ENCODE measurements around the gene COG7. TPM values are rescaled to one million over a fixed set of nuclear protein-coding genes. Genes with fewer than 3 reads are reported as not detected.

COG7 gene
- total RNA-seq, 6 experiments from 2014 or later, result 17.7 to 21.2 (median 19.7) TPM

GRCh38 chr16:23377071-23377931 is 75.7 kb downstream of the COG7 start:
- H3K9me3 Mint-ChIP-seq, result no peaks in the 10 kb centered on the region
- H3K27ac Mint-ChIP-seq, result no peak overlapping the region
- peaks cover 4% of the 10 kb centered on the region; the same call in 1 of the 2 replicates for H3K27me3 Mint-ChIP-seq (ENCODE audit: insufficient read depth)
- no peaks in the 10 kb centered on the region for H3K36me3 Mint-ChIP-seq (ENCODE audit: low read depth)
- no peaks in the 10 kb centered on the region for H3K4me1 Mint-ChIP-seq (ENCODE audit: low read depth)
- TF ChIP-seq, protein P1, sequence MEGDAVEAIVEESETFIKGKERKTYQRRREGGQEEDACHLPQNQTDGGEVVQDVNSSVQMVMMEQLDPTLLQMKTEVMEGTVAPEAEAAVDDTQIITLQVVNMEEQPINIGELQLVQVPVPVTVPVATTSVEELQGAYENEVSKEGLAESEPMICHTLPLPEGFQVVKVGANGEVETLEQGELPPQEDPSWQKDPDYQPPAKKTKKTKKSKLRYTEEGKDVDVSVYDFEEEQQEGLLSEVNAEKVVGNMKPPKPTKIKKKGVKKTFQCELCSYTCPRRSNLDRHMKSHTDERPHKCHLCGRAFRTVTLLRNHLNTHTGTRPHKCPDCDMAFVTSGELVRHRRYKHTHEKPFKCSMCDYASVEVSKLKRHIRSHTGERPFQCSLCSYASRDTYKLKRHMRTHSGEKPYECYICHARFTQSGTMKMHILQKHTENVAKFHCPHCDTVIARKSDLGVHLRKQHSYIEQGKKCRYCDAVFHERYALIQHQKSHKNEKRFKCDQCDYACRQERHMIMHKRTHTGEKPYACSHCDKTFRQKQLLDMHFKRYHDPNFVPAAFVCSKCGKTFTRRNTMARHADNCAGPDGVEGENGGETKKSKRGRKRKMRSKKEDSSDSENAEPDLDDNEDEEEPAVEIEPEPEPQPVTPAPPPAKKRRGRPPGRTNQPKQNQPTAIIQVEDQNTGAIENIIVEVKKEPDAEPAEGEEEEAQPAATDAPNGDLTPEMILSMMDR (IDR thresholded peaks at IDR 0.05), result no peak
- DNase-seq, result no peak
- no peak overlapping the region for H3K4me3 Mint-ChIP-seq

- Mint-ChIP-seq H3K4me3 (no peak overlapping the region), H3K36me3 (ENCODE audit: low read depth) (no peaks in the 10 kb centered on the region), H3K27ac (no peak overlapping the region), H3K9me3 (no peaks in the 10 kb centered on the region), H3K27me3 (ENCODE audit: insufficient read depth) (peaks cover 5% of the 10 kb centered on the region), H3K4me1 (ENCODE audit: low read depth) (no peaks in the 10 kb centered on the region)
- DNase-seq, result no peak
- TF ChIP-seq, protein P1 (IDR thresholded peaks at IDR 0.05), result no peak
Measured at GRCh38 chr16:23375643-23376042, 77.3 kb downstream of the COG7 start.

DNA sequence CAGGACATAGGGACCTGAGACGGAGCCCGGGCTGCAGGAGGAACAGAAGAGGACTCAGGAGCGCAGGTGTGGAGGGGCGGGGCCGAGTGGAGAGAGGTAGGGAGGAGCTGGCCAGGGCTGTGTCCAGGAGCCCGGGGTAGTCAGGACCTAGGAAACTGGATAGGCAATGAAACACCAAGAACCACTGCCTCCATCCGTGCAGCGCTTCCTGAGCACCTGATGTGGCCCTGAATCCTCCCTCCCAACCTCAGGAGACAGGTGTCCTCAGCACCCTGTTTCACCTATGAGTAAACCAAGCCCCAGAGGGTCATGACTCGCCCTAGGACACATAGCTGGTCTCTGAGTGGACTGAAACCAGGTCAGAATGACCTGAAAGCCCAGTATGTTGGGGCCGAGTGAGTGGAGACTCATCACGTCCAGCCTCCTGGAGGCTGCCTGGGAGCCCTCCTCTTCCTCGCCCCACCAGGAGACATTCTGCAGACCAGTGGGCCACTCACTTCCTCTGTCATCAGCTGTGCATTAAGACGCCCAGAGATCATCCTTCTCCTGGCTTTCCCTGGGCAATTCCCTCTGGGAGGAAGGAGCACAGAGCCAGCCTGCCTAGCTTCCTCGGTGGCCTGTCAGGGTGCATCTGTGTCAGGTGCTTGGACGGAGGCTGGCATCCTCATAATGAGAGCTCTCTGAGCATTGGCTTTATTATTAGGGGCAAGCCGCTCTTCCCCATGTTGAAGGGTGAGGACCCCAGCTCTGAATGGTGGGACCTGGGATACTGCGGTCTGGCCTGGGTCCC is 78.1 kb downstream of the COG7 start:
- H3K36me3 Mint-ChIP-seq (ENCODE audit: low read depth), result no peaks in the 10 kb centered on the region
- no peaks in the 10 kb centered on the region for H3K9me3 Mint-ChIP-seq

GRCh38 chr16:23373436-23374219 is 79.4 kb downstream of the COG7 start:
- TF ChIP-seq, protein P1 (IDR thresholded peaks at IDR 0.05), result no peak
- Mint-ChIP-seq H3K9me3 (no peaks in the 10 kb centered on the region), H3K27ac (no peak overlapping the region), H3K27me3 (ENCODE audit: insufficient read depth) (peaks cover 10% of the 10 kb centered on the region), H3K4me3 (no peak overlapping the region), H3K36me3 (ENCODE audit: low read depth) (no peaks in the 10 kb centered on the region), H3K4me1 (ENCODE audit: low read depth) (no peaks in the 10 kb centered on the region)
- no peak for DNase-seq

More for the DNA sequence above, 78.1 kb downstream of the COG7 start:
- no peak overlapping the region for H3K4me3 Mint-ChIP-seq
- TF ChIP-seq, protein P1 (IDR thresholded peaks at IDR 0.05), result no peak
- H3K27me3 Mint-ChIP-seq (ENCODE audit: insufficient read depth), result peaks cover 10% of the 10 kb centered on the region
- H3K27ac Mint-ChIP-seq, result no peak overlapping the region
- no peaks in the 10 kb centered on the region for H3K4me1 Mint-ChIP-seq (ENCODE audit: low read depth)
- DNase-seq, result no peak

DNA sequence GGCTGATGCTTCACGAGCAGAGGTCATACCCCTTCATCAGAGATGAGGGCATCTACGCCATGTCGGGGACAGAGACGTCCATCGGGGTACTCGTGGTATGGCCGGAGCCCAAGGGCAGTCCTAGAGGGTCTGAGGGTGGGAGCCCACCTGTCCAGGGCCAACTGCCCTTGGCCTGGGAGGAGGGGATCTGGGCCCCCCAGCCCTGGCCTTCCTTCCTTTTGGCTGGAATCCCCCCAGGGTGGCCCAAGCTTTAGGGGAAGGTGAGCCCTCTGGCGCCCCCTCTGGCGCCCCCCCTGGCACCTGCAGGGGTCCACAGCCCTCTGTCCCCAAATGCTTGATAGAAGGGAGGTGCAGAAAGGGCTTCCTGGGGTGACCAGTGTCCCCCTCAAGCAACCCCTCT is 81.6 kb downstream of the COG7 start:
- H3K27ac Mint-ChIP-seq, result no peak overlapping the region
- DNase-seq, result no peak
- no peaks in the 10 kb centered on the region for H3K9me3 Mint-ChIP-seq
- H3K27me3 Mint-ChIP-seq (ENCODE audit: insufficient read depth), result peaks cover 12% of the 10 kb centered on the region
- TF ChIP-seq, protein P1 (IDR thresholded peaks at IDR 0.05), result no peak
- no peak overlapping the region for H3K4me3 Mint-ChIP-seq
- no peaks in the 10 kb centered on the region for H3K36me3 Mint-ChIP-seq (ENCODE audit: low read depth)
- no peaks in the 10 kb centered on the region for H3K4me1 Mint-ChIP-seq (ENCODE audit: low read depth)
